ENCODE measurements around the gene UBL7. TPM values are rescaled to one million over a fixed set of nuclear protein-coding genes. Genes with fewer than 3 reads are reported as not detected.

Gene UBL7
- total RNA-seq, 1 donor from 2014 or later = 79.9 TPM

- no peak overlapping the region for H3K4me3 Mint-ChIP-seq (ENCODE audit: unreplicated experiment)
- no peak for TF ChIP-seq CTCF (IDR thresholded peaks at IDR 0.05; ENCODE audit: unreplicated experiment)
- no peak overlapping the region for H3K27ac Mint-ChIP-seq (ENCODE audit: unreplicated experiment)
- H3K9me3 Mint-ChIP-seq (ENCODE audit: unreplicated experiment) = no peaks in the 10 kb centered on the region
- no peak for DNase-seq (ENCODE audit: low spot score)
- H3K4me1 Mint-ChIP-seq (ENCODE audit: unreplicated experiment) = peaks cover 35% of the 10 kb centered on the region
- H3K27me3 Mint-ChIP-seq (ENCODE audit: unreplicated experiment) = peaks cover 12% of the 10 kb centered on the region
- H3K36me3 Mint-ChIP-seq (ENCODE audit: low read depth, unreplicated experiment) = peaks cover 18% of the 10 kb centered on the region
Observed at GRCh38 chr15:74419432-74419831, 41.5 kb downstream of the UBL7 start.

- Mint-ChIP-seq H3K4me3 (ENCODE audit: unreplicated experiment) (no peak overlapping the region), H3K4me1 (ENCODE audit: unreplicated experiment) (peaks cover 32% of the 10 kb centered on the region), H3K27me3 (ENCODE audit: unreplicated experiment) (peaks cover 9% of the 10 kb centered on the region), H3K36me3 (ENCODE audit: low read depth, unreplicated experiment) (peaks cover 25% of the 10 kb centered on the region), H3K9me3 (ENCODE audit: unreplicated experiment) (no peaks in the 10 kb centered on the region), H3K27ac (ENCODE audit: unreplicated experiment) (no peak overlapping the region)
- no peak for TF ChIP-seq CTCF (IDR thresholded peaks at IDR 0.05; ENCODE audit: unreplicated experiment)
- DNase-seq (ENCODE audit: low spot score) = no peak
Observed at GRCh38 chr15:74418575-74419338, 42.2 kb downstream of the UBL7 start.

GRCh38 chr15:74417670-74418069 lies 43.3 kb downstream of the UBL7 start:
- no peak for TF ChIP-seq CTCF (IDR thresholded peaks at IDR 0.05; ENCODE audit: unreplicated experiment)
- Mint-ChIP-seq H3K9me3 (ENCODE audit: unreplicated experiment) (no peaks in the 10 kb centered on the region), H3K4me1 (ENCODE audit: unreplicated experiment) (peaks cover 21% of the 10 kb centered on the region), H3K4me3 (ENCODE audit: unreplicated experiment) (no peak overlapping the region), H3K36me3 (ENCODE audit: low read depth, unreplicated experiment) (peaks cover 27% of the 10 kb centered on the region), H3K27me3 (ENCODE audit: unreplicated experiment) (peaks cover 9% of the 10 kb centered on the region), H3K27ac (ENCODE audit: unreplicated experiment) (no peak overlapping the region)
- no peak for DNase-seq (ENCODE audit: low spot score)

- peaks cover 31% of the 10 kb centered on the region for H3K36me3 Mint-ChIP-seq (ENCODE audit: low read depth, unreplicated experiment)
- H3K9me3 Mint-ChIP-seq (ENCODE audit: unreplicated experiment) = no peaks in the 10 kb centered on the region
- no peak for DNase-seq (ENCODE audit: low spot score)
- peaks cover 16% of the 10 kb centered on the region for H3K4me1 Mint-ChIP-seq (ENCODE audit: unreplicated experiment)
- no peak overlapping the region for H3K4me3 Mint-ChIP-seq (ENCODE audit: unreplicated experiment)
- no peak for TF ChIP-seq CTCF (IDR thresholded peaks at IDR 0.05; ENCODE audit: unreplicated experiment)
- H3K27me3 Mint-ChIP-seq (ENCODE audit: unreplicated experiment) = peaks cover 9% of the 10 kb centered on the region
- H3K27ac Mint-ChIP-seq (ENCODE audit: unreplicated experiment) = no peak overlapping the region
Observed at GRCh38 chr15:74417225-74417624, 43.7 kb downstream of the UBL7 start.

Measured in endothelial cell (in vitro differentiated cells).